ENCODE data around the gene COA6.

DNA sequence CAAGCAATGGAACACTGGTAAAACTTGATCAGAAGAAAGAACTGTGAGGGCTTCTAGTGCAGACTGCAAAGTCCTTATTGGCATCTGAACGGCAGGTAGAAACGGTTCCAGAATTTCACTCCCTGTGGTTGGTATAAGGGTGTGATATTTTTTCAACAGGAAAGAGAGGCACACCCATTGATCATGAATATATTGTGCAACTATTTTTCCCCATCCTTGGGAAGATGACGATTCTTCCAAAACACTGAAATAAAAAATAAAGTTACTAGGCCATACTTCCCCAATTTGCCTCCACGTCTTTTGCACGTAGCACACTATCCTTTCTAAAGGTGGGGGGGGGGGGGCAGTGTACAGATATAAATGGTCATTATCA, 56.2 kb downstream of the COA6 start:
- TF ChIP-seq POLR2A (IDR thresholded peaks at IDR 0.05): no peak
- TF ChIP-seq, protein P1, sequence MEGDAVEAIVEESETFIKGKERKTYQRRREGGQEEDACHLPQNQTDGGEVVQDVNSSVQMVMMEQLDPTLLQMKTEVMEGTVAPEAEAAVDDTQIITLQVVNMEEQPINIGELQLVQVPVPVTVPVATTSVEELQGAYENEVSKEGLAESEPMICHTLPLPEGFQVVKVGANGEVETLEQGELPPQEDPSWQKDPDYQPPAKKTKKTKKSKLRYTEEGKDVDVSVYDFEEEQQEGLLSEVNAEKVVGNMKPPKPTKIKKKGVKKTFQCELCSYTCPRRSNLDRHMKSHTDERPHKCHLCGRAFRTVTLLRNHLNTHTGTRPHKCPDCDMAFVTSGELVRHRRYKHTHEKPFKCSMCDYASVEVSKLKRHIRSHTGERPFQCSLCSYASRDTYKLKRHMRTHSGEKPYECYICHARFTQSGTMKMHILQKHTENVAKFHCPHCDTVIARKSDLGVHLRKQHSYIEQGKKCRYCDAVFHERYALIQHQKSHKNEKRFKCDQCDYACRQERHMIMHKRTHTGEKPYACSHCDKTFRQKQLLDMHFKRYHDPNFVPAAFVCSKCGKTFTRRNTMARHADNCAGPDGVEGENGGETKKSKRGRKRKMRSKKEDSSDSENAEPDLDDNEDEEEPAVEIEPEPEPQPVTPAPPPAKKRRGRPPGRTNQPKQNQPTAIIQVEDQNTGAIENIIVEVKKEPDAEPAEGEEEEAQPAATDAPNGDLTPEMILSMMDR (IDR thresholded peaks at IDR 0.05 in 4 of 5, conservative IDR thresholded peaks at IDR 0.05 in 1 of 5): no peak
